Mesendoderm (in vitro differentiated cells): Measurements from ENCODE around the gene CCDC158.
"Not testable (repeated sequence)": the region's sequence is repeated elsewhere in the genome, so short reads cannot be mapped to it uniquely, and the experiment has no call there.

ENCODE experiments used
- DNase-seq: peaks from one replicate; pipeline ENCODE4 v3.0.0; 2013
- H2AK5ac ChIP-seq: 2 replicates; pipeline ENCODE4 v1.6.1; 2013; ENCODE audit warnings: low read length, inconsistent platforms
- H2BK120ac ChIP-seq: 2 replicates; pipeline ENCODE4 v1.6.1; 2013; ENCODE audit warnings: low read depth, mild to moderate bottlenecking, low read length, moderate library complexity, mixed read lengths
- H2BK15ac ChIP-seq: replicated peaks from 2 replicates; pipeline ENCODE4 v1.6.1; 2013; ENCODE audit warnings: low read depth, mild to moderate bottlenecking, moderate library complexity
- H2BK5ac ChIP-seq: 2 replicates; pipeline ENCODE4 v1.6.1; 2013; ENCODE audit warnings: low read length, inconsistent platforms
- H3K18ac ChIP-seq: 2 replicates; pipeline ENCODE4 v1.6.1; 2013; ENCODE audit warnings: mild to moderate bottlenecking, low read length, mixed read lengths
- H3K23ac ChIP-seq: one replicate; pipeline ENCODE4 v1.6.1; 2013; ENCODE audit warnings: low read length
- H3K27ac ChIP-seq: 2 replicates; pipeline ENCODE4 v1.5.1; 2013; ENCODE audit warnings: low read depth, mild to moderate bottlenecking, inconsistent platforms, low read length, moderate library complexity
- H3K27me3 ChIP-seq: 2 replicates; pipeline ENCODE4 v1.6.1; 2013; ENCODE audit warnings: low read length, control low read depth, mild to moderate bottlenecking, inconsistent platforms; ENCODE audit not compliant: insufficient read depth, poor library complexity
- H3K36me3 ChIP-seq: 2 replicates; pipeline ENCODE4 v1.6.1; 2013; ENCODE audit warnings: low read length, inconsistent platforms; ENCODE audit not compliant: control insufficient read depth, insufficient read depth
- H3K4ac ChIP-seq: one replicate; pipeline ENCODE4 v1.6.1; 2013; ENCODE audit warnings: low read depth, mild to moderate bottlenecking, low read length, moderate library complexity
- H3K4me1 ChIP-seq: 2 replicates; pipeline ENCODE4 v1.6.1; 2013; ENCODE audit warnings: low read depth, low read length, inconsistent platforms; ENCODE audit not compliant: control insufficient read depth
- H3K4me2 ChIP-seq: 2 replicates; pipeline ENCODE4 v1.6.1; 2013; ENCODE audit warnings: low read length
- H3K4me3 ChIP-seq: 2 replicates; pipeline ENCODE4 v1.5.1; 2013; ENCODE audit warnings: mild to moderate bottlenecking, low read length
- H3K56ac ChIP-seq: one replicate; pipeline ENCODE4 v1.6.1; 2013; ENCODE audit warnings: low read length
- H3K79me1 ChIP-seq: 2 replicates; pipeline ENCODE4 v1.6.1; 2013; ENCODE audit warnings: low read length, inconsistent platforms
- H3K79me2 ChIP-seq: 2 replicates; pipeline ENCODE4 v1.6.1; 2013; ENCODE audit warnings: mild to moderate bottlenecking, low read length; ENCODE audit not compliant: control insufficient read depth, insufficient read depth
- H3K9ac ChIP-seq: 2 replicates; pipeline ENCODE4 v1.6.1; 2013; ENCODE audit warnings: low read length, inconsistent platforms
- H4K5ac ChIP-seq: one replicate; pipeline ENCODE4 v1.6.1; 2013; ENCODE audit warnings: low read length
- H4K8ac ChIP-seq: one replicate; pipeline ENCODE4 v1.6.1; 2013; ENCODE audit warnings: low read depth, mild to moderate bottlenecking, control low read depth, low read length, moderate library complexity
- WGBS: extraction: QIAGEN DNeasy Blood & Tissue Kit; methylation state at CpG from one replicate; pipeline ENCODE4 v1.1.7; 2013; ENCODE audit warnings: low lambda C conversion rate, missing lambda C conversion rate; ENCODE audit not compliant: insufficient coverage; ENCODE audit errors: extremely low coverage; 5-methylcytosine and 5-hydroxymethylcytosine counted together

CCDC158 gene

GRCh38 chr4:76287811-76288210 is 133.1 kb downstream of the CCDC158 start:
- not testable (repeated sequence) for H4K8ac ChIP-seq, H3K79me2 ChIP-seq, H3K4me3 ChIP-seq, H3K23ac ChIP-seq, H3K36me3 ChIP-seq, H2BK15ac ChIP-seq, H3K27ac ChIP-seq, DNase-seq, H3K56ac ChIP-seq, H3K9ac ChIP-seq, H3K4me1 ChIP-seq, H4K5ac ChIP-seq, H2BK120ac ChIP-seq, H2BK5ac ChIP-seq, H3K4ac ChIP-seq, H2AK5ac ChIP-seq, H3K18ac ChIP-seq, H3K79me1 ChIP-seq, H3K4me2 ChIP-seq, H3K27me3 ChIP-seq
- no CpG with 5 or more reads among the region's 3 CpGs for WGBS

GRCh38 chr4:76283900-76284299 is 137.0 kb downstream of the CCDC158 start:
- H3K79me1 ChIP-seq, result no peaks in the 10 kb centered on the region
- H2BK120ac ChIP-seq, result no peak overlapping the region
- no peaks in the 10 kb centered on the region for H3K79me2 ChIP-seq
- H4K5ac ChIP-seq, result no peak overlapping the region
- peak; percentile 21 for DNase-seq
- no peaks in the 10 kb centered on the region for H3K27me3 ChIP-seq
- H3K18ac ChIP-seq, result no peak overlapping the region
- no peak overlapping the region for H3K27ac ChIP-seq
- no peak overlapping the region for H3K9ac ChIP-seq
- H3K4me2 ChIP-seq, result no peak overlapping the region
- H3K4me1 ChIP-seq, result no peaks in the 10 kb centered on the region
- WGBS, result no CpG with 5 or more reads among the region's 4 CpGs
- no peak overlapping the region for H3K4ac ChIP-seq
- H2AK5ac ChIP-seq, result no peak overlapping the region
- H3K4me3 ChIP-seq, result no peak overlapping the region
- no peak overlapping the region for H3K56ac ChIP-seq
- no peak overlapping the region for H3K23ac ChIP-seq
- H2BK5ac ChIP-seq, result no peak overlapping the region
- H4K8ac ChIP-seq, result no peak overlapping the region
- no peak overlapping the region for H2BK15ac ChIP-seq
- no peaks in the 10 kb centered on the region for H3K36me3 ChIP-seq

GRCh38 chr4:76282941-76283689 is 137.8 kb downstream of the CCDC158 start:
- Histone ChIP-seq H3K79me2 (no peaks in the 10 kb centered on the region), H3K4me2 (no peak overlapping the region), H3K79me1 (no peaks in the 10 kb centered on the region), H3K36me3 (no peaks in the 10 kb centered on the region), H3K56ac (no peak overlapping the region), H3K18ac (no peak overlapping the region), H2BK120ac (no peak overlapping the region), H3K4me3 (no peak overlapping the region), H4K8ac (no peak overlapping the region), H2BK5ac (no peak overlapping the region), H4K5ac (no peak overlapping the region), H3K4me1 (no peaks in the 10 kb centered on the region), H3K27ac (no peak overlapping the region), H3K4ac (no peak overlapping the region), H2BK15ac (no peak overlapping the region), H3K9ac (no peak overlapping the region), H3K27me3 (no peaks in the 10 kb centered on the region), H3K23ac (no peak overlapping the region), H2AK5ac (no peak overlapping the region)
- no peak for DNase-seq
- WGBS, result no CpG with 5 or more reads among the region's 6 CpGs

- not testable (repeated sequence) for DNase-seq, H2BK120ac ChIP-seq, H3K9ac ChIP-seq, H3K36me3 ChIP-seq, H3K23ac ChIP-seq, H2BK5ac ChIP-seq, H3K18ac ChIP-seq, H3K27me3 ChIP-seq, H2BK15ac ChIP-seq, H3K79me2 ChIP-seq, H2AK5ac ChIP-seq, H3K4me1 ChIP-seq, H3K4me2 ChIP-seq, H3K4me3 ChIP-seq, H3K4ac ChIP-seq, H3K56ac ChIP-seq, H4K5ac ChIP-seq, H3K79me1 ChIP-seq, H3K27ac ChIP-seq, H4K8ac ChIP-seq
- no CpG with 5 or more reads among the region's 6 CpGs for WGBS
Observed at GRCh38 chr4:76281594-76281993, 139.3 kb downstream of the CCDC158 start.

- no peak overlapping the region for H3K56ac ChIP-seq
- H2BK120ac ChIP-seq, result no peak overlapping the region
- H3K79me2 ChIP-seq, result no peaks in the 10 kb centered on the region
- H2BK15ac ChIP-seq, result no peak overlapping the region
- H3K79me1 ChIP-seq, result no peaks in the 10 kb centered on the region
- no peak overlapping the region for H3K18ac ChIP-seq
- H3K23ac ChIP-seq, result no peak overlapping the region
- H3K27ac ChIP-seq, result no peak overlapping the region
- H3K4me1 ChIP-seq, result no peaks in the 10 kb centered on the region
- no peak overlapping the region for H2AK5ac ChIP-seq
- WGBS, result no CpG with 5 or more reads among the region's 6 CpGs
- no peak overlapping the region for H3K9ac ChIP-seq
- no peak overlapping the region for H3K4ac ChIP-seq
- H3K36me3 ChIP-seq, result no peaks in the 10 kb centered on the region
- no peak overlapping the region for H4K5ac ChIP-seq
- DNase-seq, result no peak
- no peaks in the 10 kb centered on the region for H3K27me3 ChIP-seq
- H4K8ac ChIP-seq, result no peak overlapping the region
- H2BK5ac ChIP-seq, result no peak overlapping the region
- no peak overlapping the region for H3K4me3 ChIP-seq
- H3K4me2 ChIP-seq, result no peak overlapping the region
Observed at GRCh38 chr4:76280488-76281441, 140.2 kb downstream of the CCDC158 start.
